GM15510 (cell line): ENCODE data around the gene MACC1.

ENCODE experiments used
- POLR2A ChIP-seq: IDR thresholded peaks from 3 replicates; pipeline ENCODE4 v1.6.1; 2011; ENCODE audit warnings: borderline replicate concordance; ENCODE audit not compliant: insufficient read length; ENCODE audit errors: extremely low read depth

Gene MACC1

GRCh38 chr7:20102982-20103381 lies 114.2 kb downstream of the MACC1 start:
- no peak for TF ChIP-seq POLR2A

DNA sequence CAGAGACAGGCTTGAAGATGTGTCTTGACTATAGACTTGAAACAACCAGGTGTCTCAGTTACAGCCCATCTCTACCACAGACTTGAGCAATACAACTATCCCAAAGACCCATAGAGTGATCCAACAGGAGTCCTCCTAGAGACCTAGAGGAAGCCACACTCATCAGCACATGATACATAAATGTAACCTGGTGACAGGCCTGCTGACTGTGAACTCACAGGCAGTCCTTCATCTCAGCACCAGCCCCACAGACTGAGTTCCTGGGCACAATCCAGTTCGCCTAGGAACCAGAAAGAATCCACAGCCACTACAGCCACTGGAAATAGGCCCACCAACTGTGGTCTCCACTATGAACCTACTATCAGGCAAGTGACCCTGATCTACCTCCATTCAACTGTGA lies 121.3 kb downstream of the MACC1 start:
- TF ChIP-seq POLR2A = no peak

DNA sequence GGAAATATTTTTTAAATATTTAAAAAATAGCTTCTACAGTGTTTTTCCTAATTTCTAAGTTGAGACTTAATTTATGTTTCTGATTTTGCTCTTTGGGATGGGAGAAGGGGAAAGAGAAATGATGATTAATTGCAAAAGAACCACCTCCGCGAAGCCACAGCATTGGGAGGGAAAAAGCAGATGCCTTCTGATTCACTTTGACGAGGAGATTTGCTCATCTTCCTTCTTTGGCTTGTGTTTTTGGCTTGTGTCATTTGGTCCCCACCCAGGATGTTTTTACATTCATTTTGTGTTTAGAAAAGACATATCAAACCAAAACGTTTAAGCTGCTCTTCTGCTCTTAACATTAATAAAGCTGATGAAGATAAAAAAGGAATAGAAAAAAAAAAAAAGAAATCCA lies 121.7 kb downstream of the MACC1 start:
- TF ChIP-seq POLR2A = no peak

DNA sequence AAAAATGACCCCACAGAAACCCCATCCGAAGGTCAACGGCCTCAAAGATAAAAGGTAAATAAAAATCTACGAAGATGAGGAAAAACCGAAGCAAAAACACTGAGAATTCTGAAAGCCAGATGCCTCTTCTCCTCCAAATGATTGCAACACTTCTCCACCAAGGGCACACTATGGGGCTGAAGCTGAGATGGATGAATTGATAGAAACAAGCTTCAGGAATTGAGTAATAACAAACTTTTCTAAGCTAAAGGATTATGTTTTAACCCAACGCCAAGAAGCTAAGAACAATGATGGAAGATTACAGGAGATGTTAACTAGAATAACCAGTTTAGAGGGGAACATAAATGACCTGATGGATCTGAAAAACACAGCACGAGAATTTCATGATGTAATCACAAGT lies 127.8 kb downstream of the MACC1 start:
- TF ChIP-seq POLR2A = no peak

- TF ChIP-seq POLR2A = no peak
Measured at GRCh38 chr7:20085086-20085485, 132.1 kb downstream of the MACC1 start.
